Upper lobe of left lung (tissue), 6 donors: ENCODE measurements around the gene MEF2A. TPM values are rescaled to one million over a fixed set of nuclear protein-coding genes. Genes with fewer than 3 reads are reported as not detected.

Experiments
- ATAC-seq, 2 donors: fragments of 200-7000 bp; cut with Tn5 transposase; one replicate each; pipeline ENCODE4 v1.9.1; 2022; ENCODE audit warnings: mild to moderate bottlenecking in 2 of 2, moderate library complexity in 2 of 2; ENCODE audit not compliant: low FRiP score in 2 of 2
- DNase-seq, 2 donors: peaks; one replicate each; pipeline ENCODE4 v3.0.0-alpha.2; 2019 to 2020
- H3K27ac ChIP-seq, 4 donors: fragments of 200-600 bp; sonication (generic); one replicate each; pipeline ENCODE4 v1.5.1; 2016 to 2019
- H3K27me3 ChIP-seq, 4 donors: fragments of 200-600 bp; sonication (generic); one replicate each; pipeline ENCODE4 v1.5.1; 2017 to 2019
- H3K36me3 ChIP-seq, 4 donors: fragments of 200-600 bp; sonication (generic); one replicate each; pipeline ENCODE4 v1.5.1; 2016 to 2019
- H3K4me1 ChIP-seq, 4 donors: fragments of 200-600 bp; sonication (generic); one replicate each; pipeline ENCODE4 v1.5.1; 2018 to 2019
- H3K4me3 ChIP-seq, 4 donors: fragments of 200-600 bp; sonication (generic); one replicate each; pipeline ENCODE4 v1.5.1; 2017 to 2019; ENCODE audit warnings: mild to moderate bottlenecking in 2 of 4, moderate library complexity in 1 of 4
- H3K9me3 ChIP-seq, 4 donors: fragments of 200-600 bp; sonication (generic); one replicate each; pipeline ENCODE4 v1.5.1; 2018 to 2019
- EP300 ChIP-seq, 4 donors: sonication (generic); formaldehyde crosslinking; IDR thresholded peaks; one replicate each; pipeline ENCODE4 v1.5.1; 2017; ENCODE audit warnings: antibody characterized with exemption in 4 of 4, control low read depth in 2 of 4
- POLR2A ChIP-seq, 4 donors: fragments of 450-650 bp; IDR thresholded peaks; one replicate each; pipeline ENCODE4 v1.5.1; 2016 to 2017; ENCODE audit warnings: antibody characterized with exemption in 4 of 4, mild to moderate bottlenecking in 2 of 4
- POLR2AphosphoS5 ChIP-seq, 2 donors: sonication (generic); formaldehyde crosslinking; IDR thresholded peaks; one replicate each; pipeline ENCODE4 v1.5.1; 2017; ENCODE audit warnings: antibody characterized with exemption in 2 of 2
- WGBS, 2 donors: methylation state at CpG; one replicate each; pipeline ENCODE4 v1.1.5; 2017 to 2018; 5-methylcytosine and 5-hydroxymethylcytosine counted together
- total RNA-seq, 6 donors: library from RNA; depleted of rRNA in 4 of 6; stranded (reverse); fragments of >200 nt in 4 of 6; gene quantifications; one replicate each; pipeline versions ENCODE4 v1.1.0 to v1.2.1, GENCODE V29; 2016 to 2021
- TF ChIP-seq, protein P1 (sequence below), 6 experiments: fragments of 450-650 bp in 4 of 6; fragments of 200-600 bp in 2 of 6; sonication (generic) in 2 of 6; IDR thresholded peaks; one replicate each; pipeline ENCODE4 v1.5.1; 2016 to 2019; ENCODE audit warnings: antibody characterized with exemption in 6 of 6
- donor health status: DM: no; HTN: no; CAD: no; lungs with moderate emphysema.
- donor health status: DM: no; HTN: yes; CAD: no; lungs with severe emphysema.

The MEF2A gene
- total RNA-seq, 6 donors from 2014 or later, result 54.9 to 89.1 (median 75.2) TPM

GRCh38 chr15:99526671-99527070, 39.1 kb upstream of the MEF2A start:
- DNase-seq, result no peak
- TF ChIP-seq EP300 (IDR thresholded peaks at IDR 0.05) (no peak), POLR2AphosphoS5 (IDR thresholded peaks at IDR 0.05) (no peak), POLR2A (IDR thresholded peaks at IDR 0.05) (no peak)
- TF ChIP-seq, protein P1, sequence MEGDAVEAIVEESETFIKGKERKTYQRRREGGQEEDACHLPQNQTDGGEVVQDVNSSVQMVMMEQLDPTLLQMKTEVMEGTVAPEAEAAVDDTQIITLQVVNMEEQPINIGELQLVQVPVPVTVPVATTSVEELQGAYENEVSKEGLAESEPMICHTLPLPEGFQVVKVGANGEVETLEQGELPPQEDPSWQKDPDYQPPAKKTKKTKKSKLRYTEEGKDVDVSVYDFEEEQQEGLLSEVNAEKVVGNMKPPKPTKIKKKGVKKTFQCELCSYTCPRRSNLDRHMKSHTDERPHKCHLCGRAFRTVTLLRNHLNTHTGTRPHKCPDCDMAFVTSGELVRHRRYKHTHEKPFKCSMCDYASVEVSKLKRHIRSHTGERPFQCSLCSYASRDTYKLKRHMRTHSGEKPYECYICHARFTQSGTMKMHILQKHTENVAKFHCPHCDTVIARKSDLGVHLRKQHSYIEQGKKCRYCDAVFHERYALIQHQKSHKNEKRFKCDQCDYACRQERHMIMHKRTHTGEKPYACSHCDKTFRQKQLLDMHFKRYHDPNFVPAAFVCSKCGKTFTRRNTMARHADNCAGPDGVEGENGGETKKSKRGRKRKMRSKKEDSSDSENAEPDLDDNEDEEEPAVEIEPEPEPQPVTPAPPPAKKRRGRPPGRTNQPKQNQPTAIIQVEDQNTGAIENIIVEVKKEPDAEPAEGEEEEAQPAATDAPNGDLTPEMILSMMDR (IDR thresholded peaks at IDR 0.05), result no peak
- Histone ChIP-seq H3K4me1 (no peaks in the 10 kb centered on the region), H3K9me3 (no peaks in the 10 kb centered on the region), H3K27me3 (no peaks in the 10 kb centered on the region), H3K4me3 (no peak overlapping the region), H3K27ac (no peak overlapping the region), H3K36me3 (no peaks in the 10 kb centered on the region)
- WGBS, 2 donors, result 88 to 92% methylated on average over 3 of the region's 3 CpGs
- ATAC-seq, result no peak

DNA sequence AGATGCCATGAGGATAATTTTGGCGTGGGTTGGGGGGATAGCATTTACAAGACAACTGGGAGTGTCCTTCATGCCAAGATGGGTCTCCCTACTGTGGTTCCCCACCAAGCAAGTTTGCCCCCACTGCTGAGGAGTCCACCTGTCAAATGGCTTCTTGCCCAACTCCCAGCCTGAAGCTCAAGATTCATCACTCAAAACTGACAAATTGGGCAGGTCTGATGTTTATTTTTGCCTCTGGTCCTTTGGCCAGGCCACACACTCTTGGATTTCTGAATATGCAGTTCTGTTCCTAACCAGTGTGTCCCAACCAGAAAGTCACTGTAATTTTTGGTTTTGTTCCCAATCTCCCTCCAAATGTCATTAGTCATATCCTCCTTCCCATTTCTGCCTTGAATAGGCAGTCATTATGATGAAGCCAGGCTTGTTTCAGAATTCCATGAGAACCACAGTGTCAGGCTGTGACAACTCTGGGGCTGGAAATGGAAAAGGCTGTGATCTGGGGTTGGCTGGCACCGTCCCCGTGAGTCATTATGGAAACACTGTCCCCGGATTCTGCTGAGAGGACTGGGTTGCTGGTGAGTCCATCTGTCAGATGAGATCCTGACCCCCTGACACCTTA, 29.3 kb upstream of the MEF2A start:
- no peaks in the 10 kb centered on the region for H3K4me1 ChIP-seq
- TF ChIP-seq POLR2AphosphoS5 (IDR thresholded peaks at IDR 0.05) (peak in 1 of 2 donors; percentile 53), EP300 (IDR thresholded peaks at IDR 0.05) (no peak)
- H3K27me3 ChIP-seq, result no peaks in the 10 kb centered on the region
- H3K4me3 ChIP-seq, result no peak overlapping the region
- no peak overlapping the region for H3K27ac ChIP-seq
- ATAC-seq (no peak), DNase-seq (no peak)
- WGBS, 2 donors, result 80 to 84% methylated on average over 2 to 4 of the region's 4 CpGs
- H3K9me3 ChIP-seq, result no peaks in the 10 kb centered on the region
- H3K36me3 ChIP-seq, result no peaks in the 10 kb centered on the region

DNA sequence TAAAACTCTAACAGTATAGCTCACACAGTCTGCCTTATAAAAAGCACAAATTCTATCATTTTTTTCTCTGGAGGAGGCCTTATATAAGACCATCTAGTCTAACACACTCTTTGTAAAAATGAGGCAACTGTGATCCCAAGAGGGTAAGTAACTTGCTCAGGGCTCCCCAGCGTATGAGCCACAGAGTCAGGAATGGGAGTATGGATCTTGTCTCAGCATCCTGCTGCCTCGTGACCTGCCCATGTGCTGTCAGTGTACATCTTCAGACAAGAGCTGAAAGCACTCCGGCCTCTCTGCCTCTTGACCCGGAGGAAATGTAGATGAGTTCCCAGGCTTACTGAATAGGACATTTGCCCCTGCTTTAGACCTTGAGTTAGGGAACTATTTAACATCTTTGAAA, 28.4 kb upstream of the MEF2A start:
- WGBS, 2 donors, result 64 to 91% methylated on average over 4 of the region's 4 CpGs
- Histone ChIP-seq H3K27me3 (no peaks in the 10 kb centered on the region), H3K9me3 (no peaks in the 10 kb centered on the region), H3K27ac (no peak overlapping the region), H3K4me3 (no peak overlapping the region), H3K36me3 (no peaks in the 10 kb centered on the region), H3K4me1 (no peaks in the 10 kb centered on the region)
- DNase-seq (no peak), ATAC-seq (no peak)
- TF ChIP-seq, protein P1 (IDR thresholded peaks at IDR 0.05), result no peak
- no peak for TF ChIP-seq POLR2AphosphoS5 (IDR thresholded peaks at IDR 0.05)
- TF ChIP-seq POLR2A (IDR thresholded peaks at IDR 0.05), result no peak
- no peak for TF ChIP-seq EP300 (IDR thresholded peaks at IDR 0.05)

DNA sequence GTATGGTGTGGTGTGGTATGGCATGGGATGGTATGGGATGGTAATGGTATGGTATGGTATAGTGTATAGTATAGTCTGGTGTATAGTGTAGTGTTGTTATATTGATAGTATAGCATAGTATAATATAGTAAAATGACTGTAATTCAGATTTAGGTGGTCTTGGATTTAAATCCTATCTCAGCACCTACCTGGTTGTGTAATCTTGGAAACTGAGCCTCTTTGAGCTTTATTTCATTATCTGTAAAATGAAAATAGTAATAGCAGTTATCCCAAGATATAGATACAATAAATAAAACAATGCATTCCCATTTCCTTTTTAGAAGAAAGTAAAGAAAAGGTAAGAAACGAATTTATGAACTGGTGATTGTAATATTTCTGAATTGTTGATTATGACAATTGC, 27.5 kb upstream of the MEF2A start:
- DNase-seq (no peak), ATAC-seq (no peak)
- H3K27ac ChIP-seq, result no peak overlapping the region
- 63 to 81% methylated on average over 1 of the region's 1 CpG for WGBS, 2 donors
- TF ChIP-seq POLR2AphosphoS5 (IDR thresholded peaks at IDR 0.05) (no peak), POLR2A (IDR thresholded peaks at IDR 0.05) (no peak), EP300 (IDR thresholded peaks at IDR 0.05) (no peak)
- TF ChIP-seq, protein P1 (IDR thresholded peaks at IDR 0.05), result no peak
- H3K4me1 ChIP-seq, result no peaks in the 10 kb centered on the region
- no peaks in the 10 kb centered on the region for H3K36me3 ChIP-seq
- H3K4me3 ChIP-seq, result no peak overlapping the region
- no peaks in the 10 kb centered on the region for H3K27me3 ChIP-seq
- H3K9me3 ChIP-seq, result no peaks in the 10 kb centered on the region

GRCh38 chr15:99542828-99543227, 23.0 kb upstream of the MEF2A start:
- no peak overlapping the region for H3K4me3 ChIP-seq
- no peak overlapping the region for H3K27ac ChIP-seq
- H3K4me1 ChIP-seq, result no peaks in the 10 kb centered on the region
- no peaks in the 10 kb centered on the region for H3K27me3 ChIP-seq
- no peak for TF ChIP-seq EP300 (IDR thresholded peaks at IDR 0.05)
- no peak for TF ChIP-seq POLR2A (IDR thresholded peaks at IDR 0.05)
- no peak for TF ChIP-seq POLR2AphosphoS5 (IDR thresholded peaks at IDR 0.05)
- TF ChIP-seq, protein P1 (IDR thresholded peaks at IDR 0.05), result no peak
- no peaks in the 10 kb centered on the region for H3K9me3 ChIP-seq
- DNase-seq, result no peak
- no peak for ATAC-seq
- no peaks in the 10 kb centered on the region for H3K36me3 ChIP-seq
